H9 (cell line): ENCODE results near the gene MIR17HG. TPM values are rescaled to one million over a fixed set of nuclear protein-coding genes. Genes with fewer than 3 reads are reported as not detected.

Source experiments
- DNase-seq: peaks from one replicate; pipeline ENCODE4 v3.0.0-alpha.2; 2017
- H2AFZ ChIP-seq: one replicate; pipeline ENCODE4 v1.6.1; 2013; ENCODE audit warnings: mild to moderate bottlenecking, low read length, control low read depth, moderate library complexity
- H2AK5ac ChIP-seq: 2 replicates; pipeline ENCODE4 v1.6.1; 2013; ENCODE audit warnings: low read length, control low read depth, mixed read lengths; ENCODE audit not compliant: insufficient read length
- H2BK120ac ChIP-seq: one replicate; pipeline ENCODE4 v1.6.1; 2013; ENCODE audit warnings: low read depth, mild to moderate bottlenecking, low read length, control low read depth, inconsistent platforms; ENCODE audit not compliant: poor library complexity, severe bottlenecking
- H2BK12ac ChIP-seq: 2 replicates; pipeline ENCODE4 v1.6.1; 2013; ENCODE audit warnings: low read length, control low read depth, mixed read lengths, low read depth; ENCODE audit not compliant: insufficient read length
- H2BK15ac ChIP-seq: 2 replicates; pipeline ENCODE4 v1.6.1; 2013; ENCODE audit warnings: low read depth, low read length, control low read depth
- H2BK20ac ChIP-seq: one replicate; pipeline ENCODE4 v1.6.1; 2013; ENCODE audit warnings: low read depth, mild to moderate bottlenecking, low read length, control low read depth, inconsistent platforms; ENCODE audit not compliant: poor library complexity, severe bottlenecking
- H2BK5ac ChIP-seq: 2 replicates; pipeline ENCODE4 v1.6.1; 2013; ENCODE audit warnings: low read length, control low read depth, mixed read lengths; ENCODE audit not compliant: insufficient read length
- H3K14ac ChIP-seq: 2 replicates; pipeline ENCODE4 v1.6.1; 2013; ENCODE audit warnings: low read length, control low read depth; ENCODE audit not compliant: insufficient read depth
- H3K18ac ChIP-seq: 2 replicates; pipeline ENCODE4 v1.6.1; 2013; ENCODE audit warnings: low read depth, mild to moderate bottlenecking, mixed read lengths, low read length, control low read depth; ENCODE audit not compliant: insufficient read length
- H3K23ac ChIP-seq: 2 replicates; pipeline ENCODE4 v1.6.1; 2013; ENCODE audit warnings: low read length, control low read depth, mixed read lengths, low read depth; ENCODE audit not compliant: insufficient read length
- H3K23me2 ChIP-seq: 2 replicates; pipeline ENCODE4 v1.6.1; 2013; ENCODE audit warnings: low read depth, mild to moderate bottlenecking, mixed read lengths, low read length, control low read depth; ENCODE audit not compliant: insufficient read length, poor library complexity, severe bottlenecking
- H3K27ac ChIP-seq: 2 replicates; pipeline ENCODE4 v1.5.1; 2013; ENCODE audit warnings: low read length, control low read depth, mixed read lengths, low read depth; ENCODE audit not compliant: insufficient read length
- H3K27me3 ChIP-seq: 2 replicates; pipeline ENCODE4 v1.6.1; 2013; ENCODE audit warnings: low read length, control low read depth, inconsistent platforms; ENCODE audit not compliant: insufficient read depth
- H3K4ac ChIP-seq: 2 replicates; pipeline ENCODE4 v1.6.1; 2013; ENCODE audit warnings: low read depth, mild to moderate bottlenecking, control low read depth, inconsistent platforms, low read length, moderate library complexity
- H3K4me1 ChIP-seq: 2 replicates; pipeline ENCODE4 v1.6.1; 2013; ENCODE audit warnings: low read length, control low read depth, inconsistent platforms; ENCODE audit not compliant: insufficient read depth
- H3K4me2 ChIP-seq: 2 replicates; pipeline ENCODE4 v1.6.1; 2013; ENCODE audit warnings: low read length, control low read depth, mixed read lengths; ENCODE audit not compliant: insufficient read length, insufficient read depth
- H3K56ac ChIP-seq: 2 replicates; pipeline ENCODE4 v1.6.1; 2013; ENCODE audit warnings: low read depth, mild to moderate bottlenecking, mixed read lengths, low read length, control low read depth; ENCODE audit not compliant: insufficient read length
- H3K79me1 ChIP-seq: 2 replicates; pipeline ENCODE4 v1.6.1; 2013; ENCODE audit warnings: low read depth, mild to moderate bottlenecking, moderate library complexity, low read length, control low read depth, inconsistent platforms; ENCODE audit not compliant: insufficient read depth, poor library complexity, severe bottlenecking
- H3K79me2 ChIP-seq: 2 replicates; pipeline ENCODE4 v1.6.1; 2013; ENCODE audit warnings: low read length, control low read depth, inconsistent platforms; ENCODE audit not compliant: insufficient read depth
- H3K9ac ChIP-seq: 2 replicates; pipeline ENCODE4 v1.6.1; 2013; ENCODE audit warnings: low read length, control low read depth, mixed read lengths; ENCODE audit not compliant: insufficient read length; ENCODE audit errors: extremely low read depth
- H3K9me3 ChIP-seq: one replicate; pipeline ENCODE4 v1.6.1; 2013; ENCODE audit warnings: low read depth, low read length, inconsistent platforms; ENCODE audit not compliant: control insufficient read depth
- H3T11ph ChIP-seq: one replicate; pipeline ENCODE4 v1.6.1; 2013; ENCODE audit warnings: mild to moderate bottlenecking, low read length, control low read depth, inconsistent platforms
- H4K20me1 ChIP-seq: one replicate; pipeline ENCODE4 v1.6.1; 2013; ENCODE audit not compliant: control insufficient read depth, insufficient read length, insufficient read depth
- H4K5ac ChIP-seq: 2 replicates; pipeline ENCODE4 v1.6.1; 2013; ENCODE audit warnings: low read depth, mild to moderate bottlenecking, mixed read lengths, low read length, control low read depth; ENCODE audit not compliant: insufficient read length
- H4K8ac ChIP-seq: replicated peaks from 2 replicates; pipeline ENCODE4 v1.6.1; 2013; ENCODE audit warnings: low read length, control low read depth, mixed read lengths, low read depth; ENCODE audit not compliant: insufficient read length
- H4K91ac ChIP-seq: 2 replicates; pipeline ENCODE4 v1.6.1; 2013; ENCODE audit warnings: low read depth, mild to moderate bottlenecking, moderate library complexity, mixed read lengths, low read length, control low read depth; ENCODE audit not compliant: insufficient read length
- H3K27ac Mint-ChIP-seq, 3 experiments: 2 replicates in 2 of 3; 3 replicates in 1 of 3; pipeline ENCODE4 v1.8.0; 2020 to 2021; ENCODE audit warnings: mixed read lengths in 3 of 3, mild to moderate bottlenecking in 1 of 3, moderate library complexity in 1 of 3
- H3K27me3 Mint-ChIP-seq: 2 replicates; pipeline ENCODE4 v1.8.0; 2021; ENCODE audit warnings: low read depth, mild to moderate bottlenecking, moderate library complexity, mixed read lengths
- H3K36me3 Mint-ChIP-seq, 3 experiments: 2 replicates in 2 of 3; 3 replicates in 1 of 3; pipeline ENCODE4 v1.8.0; 2020 to 2021; ENCODE audit warnings: low read depth in 3 of 3, mixed read lengths in 3 of 3; ENCODE audit not compliant: insufficient read depth in 1 of 3
- H3K4me1 Mint-ChIP-seq, 2 experiments: 2 replicates each; pipeline ENCODE4 v1.8.0; 2020; ENCODE audit warnings: mixed read lengths in 2 of 2
- H3K4me3 Mint-ChIP-seq, 2 experiments: 2 replicates in 1 of 2; 3 replicates in 1 of 2; pipeline ENCODE4 v1.8.0; 2020 to 2021; ENCODE audit warnings: mild to moderate bottlenecking in 2 of 2, mixed read lengths in 2 of 2, moderate library complexity in 1 of 2
- H3K9me3 Mint-ChIP-seq, 2 experiments: 2 replicates in 1 of 2; 3 replicates in 1 of 2; pipeline ENCODE4 v1.8.0; 2020; ENCODE audit warnings: mild to moderate bottlenecking in 2 of 2, mixed read lengths in 2 of 2, moderate library complexity in 1 of 2
- WGBS: extraction: QIAGEN DNeasy Blood & Tissue Kit; methylation state at CpG from one replicate; pipeline ENCODE4 v1.1.7; 2013; ENCODE audit warnings: missing lambda C conversion rate, low lambda C conversion rate, mixed read lengths; ENCODE audit not compliant: insufficient read length; ENCODE audit errors: extremely low coverage; 5-methylcytosine and 5-hydroxymethylcytosine counted together
- total RNA-seq: library from RNA; stranded (reverse); gene quantifications from 2 replicates; pipeline ENCODE4 v1.2.1, GENCODE V29; 2021
- TF ChIP-seq, protein P1 (sequence below): fragments of 200-600 bp; sonication (generic); conservative IDR thresholded peaks from 3 replicates; pipeline ENCODE4 v1.8.0; 2021; ENCODE audit warnings: antibody characterized with exemption, mild to moderate bottlenecking

MIR17HG gene
- total RNA-seq, 1 experiment from 2014 or later = 38.7 TPM

DNA sequence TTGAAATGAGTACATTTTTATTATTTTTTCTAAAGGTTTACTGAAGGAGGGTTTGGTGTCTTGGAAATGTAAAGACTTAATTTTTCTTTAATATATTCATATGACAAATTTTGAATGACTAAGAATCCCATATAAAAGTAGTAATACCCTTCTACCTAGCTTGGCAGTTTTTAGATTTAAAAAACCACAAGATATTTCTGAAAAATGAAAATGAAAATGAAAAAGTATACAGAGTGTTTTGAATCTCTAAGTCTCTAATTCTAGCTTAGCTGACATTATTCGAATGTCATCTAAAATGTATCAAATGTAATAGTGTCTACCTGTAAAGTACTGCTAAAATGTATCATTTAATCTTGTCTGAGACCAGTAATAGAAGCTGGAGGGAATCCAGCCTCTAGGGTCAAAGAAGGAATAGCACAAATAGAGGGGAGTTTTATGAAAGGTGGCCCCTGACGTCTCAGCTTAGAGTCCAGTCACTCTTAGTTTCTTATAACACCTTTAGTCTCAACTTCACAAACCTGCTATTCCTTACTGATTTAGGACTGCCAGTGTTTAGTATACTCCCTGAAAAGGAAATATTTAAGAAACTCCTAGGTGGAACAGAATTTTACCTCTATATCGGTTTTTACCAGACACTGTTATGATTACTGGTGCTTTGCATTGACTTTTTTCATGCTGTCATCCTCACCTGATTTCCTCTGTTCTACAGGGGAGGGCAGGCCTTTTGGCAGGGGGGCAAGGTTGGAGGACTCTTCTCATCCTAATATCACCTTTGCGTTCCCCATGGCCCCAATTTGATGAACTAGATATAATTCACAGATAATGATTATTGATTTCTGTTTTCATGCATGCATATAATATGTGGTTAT is 16.2 kb upstream of the MIR17HG start:
- no peak overlapping the region for H3K4ac ChIP-seq
- no peaks in the 10 kb centered on the region for H3K9me3 Mint-ChIP-seq
- H3K27me3 ChIP-seq = no peaks in the 10 kb centered on the region
- no peak overlapping the region for H4K5ac ChIP-seq
- no peaks in the 10 kb centered on the region for H3K4me1 Mint-ChIP-seq
- no peak overlapping the region for H4K91ac ChIP-seq
- no peak overlapping the region for H3K9ac ChIP-seq
- no peak overlapping the region for H3K14ac ChIP-seq
- no peak overlapping the region for H2AK5ac ChIP-seq
- H4K8ac ChIP-seq = no peak overlapping the region
- no peak overlapping the region for H2AFZ ChIP-seq
- TF ChIP-seq, protein P1, sequence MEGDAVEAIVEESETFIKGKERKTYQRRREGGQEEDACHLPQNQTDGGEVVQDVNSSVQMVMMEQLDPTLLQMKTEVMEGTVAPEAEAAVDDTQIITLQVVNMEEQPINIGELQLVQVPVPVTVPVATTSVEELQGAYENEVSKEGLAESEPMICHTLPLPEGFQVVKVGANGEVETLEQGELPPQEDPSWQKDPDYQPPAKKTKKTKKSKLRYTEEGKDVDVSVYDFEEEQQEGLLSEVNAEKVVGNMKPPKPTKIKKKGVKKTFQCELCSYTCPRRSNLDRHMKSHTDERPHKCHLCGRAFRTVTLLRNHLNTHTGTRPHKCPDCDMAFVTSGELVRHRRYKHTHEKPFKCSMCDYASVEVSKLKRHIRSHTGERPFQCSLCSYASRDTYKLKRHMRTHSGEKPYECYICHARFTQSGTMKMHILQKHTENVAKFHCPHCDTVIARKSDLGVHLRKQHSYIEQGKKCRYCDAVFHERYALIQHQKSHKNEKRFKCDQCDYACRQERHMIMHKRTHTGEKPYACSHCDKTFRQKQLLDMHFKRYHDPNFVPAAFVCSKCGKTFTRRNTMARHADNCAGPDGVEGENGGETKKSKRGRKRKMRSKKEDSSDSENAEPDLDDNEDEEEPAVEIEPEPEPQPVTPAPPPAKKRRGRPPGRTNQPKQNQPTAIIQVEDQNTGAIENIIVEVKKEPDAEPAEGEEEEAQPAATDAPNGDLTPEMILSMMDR = no peak
- WGBS = no CpG with 5 or more reads among the region's 4 CpGs
- H3K56ac ChIP-seq = no peak overlapping the region
- no peak overlapping the region for H2BK20ac ChIP-seq
- H3K36me3 Mint-ChIP-seq = no peaks in the 10 kb centered on the region
- H3K27ac Mint-ChIP-seq = no peak overlapping the region
- no peaks in the 10 kb centered on the region for H3K9me3 ChIP-seq
- no peaks in the 10 kb centered on the region for H3K4me1 ChIP-seq
- no peak overlapping the region for H3K23ac ChIP-seq
- H3K79me2 ChIP-seq = no peaks in the 10 kb centered on the region
- H3K27ac ChIP-seq = no peak overlapping the region
- no peak overlapping the region for H2BK12ac ChIP-seq
- no peaks in the 10 kb centered on the region for H4K20me1 ChIP-seq
- H3K4me3 Mint-ChIP-seq = no peak overlapping the region
- H3K27me3 Mint-ChIP-seq = peaks cover 5% of the 10 kb centered on the region
- no peaks in the 10 kb centered on the region for H3K79me1 ChIP-seq
- H3K18ac ChIP-seq = no peak overlapping the region
- no peaks in the 10 kb centered on the region for H3K23me2 ChIP-seq
- no peak overlapping the region for H3K4me2 ChIP-seq
- no peak for DNase-seq
- no peak overlapping the region for H3T11ph ChIP-seq
- no peak overlapping the region for H2BK5ac ChIP-seq
- H2BK15ac ChIP-seq = no peak overlapping the region
- no peak overlapping the region for H2BK120ac ChIP-seq
